ENCODE results near the gene NRL. TPM values are rescaled to one million over a fixed set of nuclear protein-coding genes. Genes with fewer than 3 reads are reported as not detected.
A peak's percentile ranks its signal among the peaks of the same experiment; 100 is the strongest.

The NRL gene
- total and polyA plus RNA-seq, 2 donors from 2014 or later, result 4.9 to 5.5 TPM

DNA sequence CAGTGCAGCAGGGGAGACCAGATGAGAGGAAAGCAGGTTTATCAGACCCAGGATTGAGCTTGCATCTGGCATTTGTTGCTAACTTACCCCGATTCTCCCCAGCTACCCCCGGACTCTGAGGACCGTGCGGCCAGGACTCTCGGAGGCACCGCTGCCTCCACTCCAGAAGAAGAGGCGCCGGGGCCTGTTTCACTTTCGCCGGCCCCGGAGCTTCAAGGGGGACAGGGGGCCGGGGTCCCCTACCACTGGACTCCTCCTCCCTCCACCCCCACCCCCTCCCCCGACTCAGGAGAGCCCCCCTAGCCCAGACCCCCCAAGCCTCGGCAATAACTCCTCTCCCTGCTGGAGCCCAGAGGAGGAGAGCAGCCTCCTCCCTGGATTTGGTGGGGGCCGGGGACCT is 49.9 kb downstream of the NRL start:
- intact Hi-C loops (cut with DNase I), result no loop called here
- Histone ChIP-seq H3K9me3 (ENCODE audit: control insufficient read depth in 2 of 3, insufficient read depth in 1 of 3, low read length in 3 of 3) (no peaks in the 10 kb centered on the region), H3K27ac (ENCODE audit: low read depth in 2 of 2, low read length in 2 of 2) (no peak overlapping the region), H3K36me3 (ENCODE audit: control insufficient read depth in 2 of 3, insufficient read depth in 3 of 3, low read length in 3 of 3) (no peaks in the 10 kb centered on the region), H3K9ac (ENCODE audit: low read length in 3 of 3) (no peak overlapping the region), H3K4me1 (ENCODE audit: control insufficient read depth in 2 of 3, insufficient read depth in 2 of 3, low read depth in 1 of 3, low read length in 3 of 3) (peaks cover 0 to 23% (median 12%) of the 10 kb centered on the region in 3 donors), H3K27me3 (ENCODE audit: control insufficient read depth, insufficient read depth, low read length) (no peaks in the 10 kb centered on the region), H3K4me3 (ENCODE audit: low read length in 3 of 3) (no peak overlapping the region)
- peak in 1 of 5 donors; percentile 44 for DNase-seq
- TF ChIP-seq, protein P1, sequence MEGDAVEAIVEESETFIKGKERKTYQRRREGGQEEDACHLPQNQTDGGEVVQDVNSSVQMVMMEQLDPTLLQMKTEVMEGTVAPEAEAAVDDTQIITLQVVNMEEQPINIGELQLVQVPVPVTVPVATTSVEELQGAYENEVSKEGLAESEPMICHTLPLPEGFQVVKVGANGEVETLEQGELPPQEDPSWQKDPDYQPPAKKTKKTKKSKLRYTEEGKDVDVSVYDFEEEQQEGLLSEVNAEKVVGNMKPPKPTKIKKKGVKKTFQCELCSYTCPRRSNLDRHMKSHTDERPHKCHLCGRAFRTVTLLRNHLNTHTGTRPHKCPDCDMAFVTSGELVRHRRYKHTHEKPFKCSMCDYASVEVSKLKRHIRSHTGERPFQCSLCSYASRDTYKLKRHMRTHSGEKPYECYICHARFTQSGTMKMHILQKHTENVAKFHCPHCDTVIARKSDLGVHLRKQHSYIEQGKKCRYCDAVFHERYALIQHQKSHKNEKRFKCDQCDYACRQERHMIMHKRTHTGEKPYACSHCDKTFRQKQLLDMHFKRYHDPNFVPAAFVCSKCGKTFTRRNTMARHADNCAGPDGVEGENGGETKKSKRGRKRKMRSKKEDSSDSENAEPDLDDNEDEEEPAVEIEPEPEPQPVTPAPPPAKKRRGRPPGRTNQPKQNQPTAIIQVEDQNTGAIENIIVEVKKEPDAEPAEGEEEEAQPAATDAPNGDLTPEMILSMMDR (IDR thresholded peaks at IDR 0.05; ENCODE audit: borderline replicate concordance, extremely low read depth, insufficient read depth), result no peak
- no peak for FAIRE-seq

DNA sequence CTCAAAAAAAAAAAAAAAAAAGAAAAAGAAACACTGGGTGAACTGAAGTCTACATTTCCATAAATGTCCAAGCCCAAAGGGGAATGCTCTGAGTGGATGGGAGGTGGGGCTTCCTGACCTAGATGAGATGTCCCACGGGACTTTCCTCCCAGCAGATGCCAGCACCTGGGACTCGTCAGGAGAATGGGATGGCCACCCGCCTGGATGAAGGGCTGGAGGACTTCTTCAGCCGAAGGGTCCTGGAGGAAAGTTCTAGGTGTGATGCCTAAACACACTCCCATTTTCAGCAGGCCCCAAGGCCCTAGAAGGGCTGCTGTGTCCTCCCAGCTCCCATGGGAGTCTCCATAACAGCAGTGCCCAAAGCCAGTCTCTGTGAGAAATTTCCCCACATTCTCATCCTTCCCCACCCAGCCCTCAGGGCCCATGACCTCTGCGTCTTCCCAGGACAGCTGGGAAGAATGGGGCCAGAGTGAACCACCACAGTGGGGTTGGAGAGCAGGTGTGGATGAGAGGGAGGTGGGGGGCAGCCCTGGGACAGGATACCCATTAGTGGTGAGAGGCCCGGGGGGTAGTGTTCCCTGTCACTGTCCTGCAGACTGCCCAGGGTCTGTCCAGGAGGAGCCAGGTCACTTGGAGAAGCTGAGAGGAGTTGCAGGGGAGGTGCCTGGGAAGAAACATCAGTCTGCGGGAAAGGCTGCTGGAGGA is 50.5 kb downstream of the NRL start:
- DNase-seq, result peak in 1 of 5 donors; percentile 45
- H3K9ac ChIP-seq (ENCODE audit: low read length in 3 of 3), result no peak overlapping the region
- intact Hi-C loops (cut with DNase I), result no loop called here
- no peak for FAIRE-seq
- no peak overlapping the region for H3K4me3 ChIP-seq (ENCODE audit: low read length in 3 of 3)
- H3K27ac ChIP-seq (ENCODE audit: low read depth in 2 of 2, low read length in 2 of 2), result no peak overlapping the region
- no peaks in the 10 kb centered on the region for H3K36me3 ChIP-seq (ENCODE audit: control insufficient read depth in 2 of 3, insufficient read depth in 3 of 3, low read length in 3 of 3)
- TF ChIP-seq, protein P1 (IDR thresholded peaks at IDR 0.05; ENCODE audit: borderline replicate concordance, extremely low read depth, insufficient read depth), result no peak
- H3K27me3 ChIP-seq (ENCODE audit: control insufficient read depth, insufficient read depth, low read length), result no peaks in the 10 kb centered on the region
- peaks cover 0 to 23% (median 12%) of the 10 kb centered on the region in 3 donors for H3K4me1 ChIP-seq (ENCODE audit: control insufficient read depth in 2 of 3, insufficient read depth in 2 of 3, low read depth in 1 of 3, low read length in 3 of 3)
- no peaks in the 10 kb centered on the region for H3K9me3 ChIP-seq (ENCODE audit: control insufficient read depth in 2 of 3, insufficient read depth in 1 of 3, low read length in 3 of 3)

DNA sequence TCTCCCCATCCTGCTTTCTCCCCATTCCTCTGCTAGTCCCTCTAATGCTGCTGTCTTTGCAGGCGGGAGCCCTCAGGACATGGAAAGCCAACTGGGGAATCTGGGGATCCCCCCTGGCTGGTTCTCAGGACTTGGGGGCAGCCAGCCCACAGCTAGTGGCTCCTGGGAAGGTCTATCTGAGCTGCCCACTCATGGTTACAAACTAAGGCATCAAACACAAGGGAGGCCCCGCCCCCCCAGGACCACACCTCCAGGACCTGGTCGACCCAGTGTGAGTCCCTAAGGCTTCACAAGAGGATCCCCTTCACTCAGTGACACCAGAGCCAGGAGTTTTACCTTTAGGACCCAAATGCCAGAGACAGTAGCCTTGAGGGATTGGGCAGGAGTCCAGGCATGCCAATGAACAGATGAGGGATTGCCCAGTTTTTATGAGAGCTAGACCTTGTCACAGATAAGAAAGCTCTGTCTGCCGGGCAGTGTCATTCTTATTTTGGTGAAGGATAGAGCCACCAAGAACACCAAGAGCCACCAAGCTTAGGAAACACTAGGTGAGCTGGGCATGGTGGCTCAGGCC is 51.4 kb downstream of the NRL start:
- DNase-seq, result peak in 1 of 5 donors; percentile 35
- H3K4me1 ChIP-seq (ENCODE audit: control insufficient read depth in 2 of 3, insufficient read depth in 2 of 3, low read depth in 1 of 3, low read length in 3 of 3), result peaks cover 0 to 25% (median 14%) of the 10 kb centered on the region in 3 donors
- H3K4me3 ChIP-seq (ENCODE audit: low read length in 3 of 3), result no peak overlapping the region
- intact Hi-C loops (cut with DNase I), result no loop called here
- no peaks in the 10 kb centered on the region for H3K36me3 ChIP-seq (ENCODE audit: control insufficient read depth in 2 of 3, insufficient read depth in 3 of 3, low read length in 3 of 3)
- TF ChIP-seq, protein P1 (IDR thresholded peaks at IDR 0.05; ENCODE audit: borderline replicate concordance, extremely low read depth, insufficient read depth), result no peak
- FAIRE-seq, result no peak
- no peaks in the 10 kb centered on the region for H3K27me3 ChIP-seq (ENCODE audit: control insufficient read depth, insufficient read depth, low read length)
- no peaks in the 10 kb centered on the region for H3K9me3 ChIP-seq (ENCODE audit: control insufficient read depth in 2 of 3, insufficient read depth in 1 of 3, low read length in 3 of 3)
- no peak overlapping the region for H3K9ac ChIP-seq (ENCODE audit: low read length in 3 of 3)
- no peak overlapping the region for H3K27ac ChIP-seq (ENCODE audit: low read depth in 2 of 2, low read length in 2 of 2)
